HPDE6-E6E7 (cell line): ENCODE measurements around the gene CENPL.
"Not testable (repeated sequence)": the region's sequence is repeated elsewhere in the genome, so short reads cannot be mapped to it uniquely, and the experiment has no call there.

Source experiments
- DNase-seq: peaks from one replicate; pipeline ENCODE4 v3.0.0; 2011; ENCODE audit warnings: missing footprints; ENCODE audit errors: extremely low spot score

The CENPL gene

GRCh38 chr1:173824315-173825081, at the start of gene CENPL, which contains the start of gene DARS2:
TSS of gene CENPL (minus strand) at chr1:173824883. CDS start at chr1:173811299, 13,584 bp downstream.
TSS of gene DARS2 (plus strand) at chr1:173824673. CDS start at chr1:173825230, 557 bp downstream.
- peak; percentile 85 for DNase-seq

- no peak for DNase-seq
Measured at GRCh38 chr1:173871500-173871899, 46.8 kb upstream of the CENPL start.

GRCh38 chr1:173871091-173871490, 46.4 kb upstream of the CENPL start:
- DNase-seq = no peak

GRCh38 chr1:173870252-173871075, 45.8 kb upstream of the CENPL start:
- no peak for DNase-seq

- no peak for DNase-seq
Measured at GRCh38 chr1:173869021-173869359, 44.3 kb upstream of the CENPL start.

GRCh38 chr1:173868266-173869020, 43.8 kb upstream of the CENPL start, which contains the start of gene ZBTB37:
TSS of gene ZBTB37 (plus strand) at chr1:173868380. CDS start at chr1:173870226, 1,846 bp downstream.
- DNase-seq = peak; percentile 92

GRCh38 chr1:173867753-173868265, 43.1 kb upstream of the CENPL start, which contains the start of gene GAS5:
TSS of gene GAS5 (minus strand) at chr1:173867989.
- no peak for DNase-seq

GRCh38 chr1:173867141-173867752, 42.6 kb upstream of the CENPL start:
- DNase-seq = no peak

GRCh38 chr1:173866413-173867115, 41.9 kb upstream of the CENPL start:
- DNase-seq = no peak

GRCh38 chr1:173865468-173866164, 40.9 kb upstream of the CENPL start:
- DNase-seq = no peak

- no peak for DNase-seq
Measured at GRCh38 chr1:173864179-173864867, 39.6 kb upstream of the CENPL start.

- no peak for DNase-seq
Measured at GRCh38 chr1:173863224-173864161, 38.8 kb upstream of the CENPL start.

- DNase-seq = no peak
Measured at GRCh38 chr1:173862769-173863223, 38.1 kb upstream of the CENPL start.

GRCh38 chr1:173862146-173862768, 37.6 kb upstream of the CENPL start:
- DNase-seq = not testable (repeated sequence)

- DNase-seq = no peak
Measured at GRCh38 chr1:173861731-173862145, 37.1 kb upstream of the CENPL start.

GRCh38 chr1:173860065-173860464, 35.4 kb upstream of the CENPL start:
- DNase-seq = no peak

GRCh38 chr1:173859547-173859946, 34.9 kb upstream of the CENPL start:
- not testable (repeated sequence) for DNase-seq
